Natural killer cell (primary cell): Measurements from ENCODE around the gene PBX2. TPM values are rescaled to one million over a fixed set of nuclear protein-coding genes. Genes with fewer than 3 reads are reported as not detected.

Source experiments
- ATAC-seq, 3 donors: fragments of 150-1000 bp in 2 of 3; fragments of 200-7000 bp in 1 of 3; cut with Tn5 transposase; 1 replicate in 1 of 3; 2 replicates in 2 of 3; pipeline ENCODE4 v1.10.0; 2021; ENCODE audit warnings: mild to moderate bottlenecking in 2 of 3, moderate library complexity in 2 of 3
- DNase-seq, 2 donors: peaks; one replicate each; pipeline versions ENCODE4 v3.0.0 to v3.0.0-alpha.2; 2013 to 2021; ENCODE audit warnings: mixed read lengths in 1 of 2
- H3K27ac ChIP-seq: one replicate; pipeline ENCODE4 v1.5.1; 2013; ENCODE audit warnings: mild to moderate bottlenecking, low read length
- H3K27me3 ChIP-seq: one replicate; pipeline ENCODE4 v1.6.1; 2013; ENCODE audit warnings: low read length; ENCODE audit not compliant: control insufficient read depth, insufficient read depth
- H3K36me3 ChIP-seq: one replicate; pipeline ENCODE4 v1.6.1; 2013; ENCODE audit warnings: low read length; ENCODE audit not compliant: control insufficient read depth, insufficient read depth
- H3K4me1 ChIP-seq: one replicate; pipeline ENCODE4 v1.6.1; 2013; ENCODE audit warnings: low read length; ENCODE audit not compliant: control insufficient read depth, insufficient read depth
- H3K4me3 ChIP-seq: one replicate; pipeline ENCODE4 v1.5.1; 2013; ENCODE audit warnings: low read length
- H3K9me3 ChIP-seq: one replicate; pipeline ENCODE4 v1.6.1; 2013; ENCODE audit warnings: low read length; ENCODE audit not compliant: control insufficient read depth, insufficient read depth
- H3K27ac Mint-ChIP-seq, 2 donors: one replicate each; pipeline ENCODE4 v1.8.0; 2022; ENCODE audit warnings: mild to moderate bottlenecking in 2 of 2, mixed read lengths in 2 of 2, moderate library complexity in 1 of 2
- H3K27me3 Mint-ChIP-seq, 2 donors: one replicate each; pipeline ENCODE4 v1.8.0; 2022; ENCODE audit warnings: low read depth in 2 of 2, mixed read lengths in 2 of 2
- H3K36me3 Mint-ChIP-seq: one replicate; pipeline ENCODE4 v1.8.0; 2022; ENCODE audit warnings: mixed read lengths
- H3K4me1 Mint-ChIP-seq, 2 donors: one replicate each; pipeline ENCODE4 v1.8.0; 2022; ENCODE audit warnings: mixed read lengths in 2 of 2
- H3K4me3 Mint-ChIP-seq: one replicate; pipeline ENCODE4 v1.8.0; 2022; ENCODE audit warnings: mild to moderate bottlenecking, moderate library complexity, mixed read lengths
- H3K9me3 Mint-ChIP-seq, 2 donors: one replicate each; pipeline ENCODE4 v1.8.0; 2022; ENCODE audit warnings: mixed read lengths in 2 of 2
- CTCF ChIP-seq: fragments of 200-600 bp; IDR thresholded peaks from one replicate; pipeline ENCODE4 v1.8.0; 2022; ENCODE audit warnings: antibody characterized with exemption
- WGBS: methylation state at CpG from one replicate; pipeline ENCODE4 v1.1.7; 2013; ENCODE audit warnings: missing lambda C conversion rate; ENCODE audit not compliant: insufficient coverage; 5-methylcytosine and 5-hydroxymethylcytosine counted together
- intact Hi-C: fragments of 100-400 bp; cut with micrococcal nuclease; formaldehyde crosslinking; loops from one replicate; pipeline ENCODE4 v1.14.2; 2022
- total RNA-seq, 4 donors: library from RNA; stranded (reverse); fragments of 120-200 nt in 1 of 4; gene quantifications; one replicate each; pipeline versions ENCODE4 v1.2.3 to v1.2.4, GENCODE V29; 2013 to 2022

Gene PBX2
- total RNA-seq, 3 donors from 2014 or later (not counting 1 experiment from before 2014, with no cell fraction given): 111 to 116 (median 112) TPM

DNA sequence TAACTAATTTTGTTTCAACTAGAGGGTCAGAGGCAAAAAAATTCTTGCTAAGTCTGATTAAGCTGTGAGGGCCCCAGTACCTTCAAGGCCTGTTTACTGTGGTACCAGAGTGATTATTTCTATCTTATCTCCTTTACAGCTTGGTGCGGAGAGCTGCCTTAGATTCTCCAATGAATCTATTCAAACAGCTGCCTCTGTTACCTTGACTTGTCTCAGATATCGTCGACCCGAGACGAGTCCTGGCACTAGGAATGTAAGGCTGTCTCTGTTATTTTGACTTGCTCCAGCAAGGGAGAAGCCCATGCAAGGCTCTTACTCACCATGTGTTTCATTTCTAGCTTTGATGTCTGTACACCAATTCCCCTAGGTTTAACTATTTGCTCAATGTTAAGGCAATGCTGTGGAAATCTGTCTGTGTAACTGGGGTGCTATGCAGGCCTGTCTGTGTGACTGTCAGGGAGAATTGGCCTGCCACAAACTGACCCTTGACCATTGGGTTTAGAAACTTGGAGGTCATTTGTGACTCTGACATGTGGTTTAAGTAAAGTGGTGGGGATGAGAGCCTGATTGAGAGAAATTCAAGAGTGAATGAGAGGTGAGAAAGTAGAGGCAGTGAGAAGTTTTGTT lies 49.5 kb downstream of the PBX2 start:
- Histone ChIP-seq H3K27me3 (no peaks in the 10 kb centered on the region), H3K4me1 (no peaks in the 10 kb centered on the region), H3K36me3 (no peaks in the 10 kb centered on the region), H3K4me3 (no peak overlapping the region), H3K27ac (no peak overlapping the region), H3K9me3 (no peaks in the 10 kb centered on the region)
- intact Hi-C loops: no loop called here
- Mint-ChIP-seq H3K27me3 (peaks cover 9 to 12% of the 10 kb centered on the region in 2 donors), H3K36me3 (no peaks in the 10 kb centered on the region), H3K9me3 (no peaks in the 10 kb centered on the region), H3K4me1 (no peaks in the 10 kb centered on the region), H3K4me3 (no peak overlapping the region), H3K27ac (no peak overlapping the region)
- no peak for DNase-seq
- ATAC-seq: no peak
- 89% methylated on average over 5 of the region's 5 CpGs for WGBS
- no peak for TF ChIP-seq CTCF

DNA sequence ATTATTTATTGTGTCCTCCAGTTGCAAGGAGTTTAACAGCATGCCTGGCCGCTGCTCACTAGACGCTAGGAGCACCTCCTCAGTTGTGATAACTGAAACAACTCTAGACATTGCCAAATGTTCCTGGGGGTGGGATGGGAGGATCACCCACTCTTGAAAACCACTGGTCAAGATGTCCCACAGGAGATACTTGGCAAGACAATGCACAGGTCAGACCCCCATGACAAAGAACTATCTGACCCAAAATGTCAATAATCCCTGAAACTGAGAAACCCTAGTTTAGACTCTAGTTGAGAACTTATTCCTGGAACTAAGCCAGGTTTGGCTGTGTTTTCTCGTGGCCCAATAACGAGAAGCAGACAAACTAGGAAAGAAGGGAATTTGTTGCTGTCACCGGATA lies 50.4 kb downstream of the PBX2 start:
- Mint-ChIP-seq H3K27ac (no peak overlapping the region), H3K36me3 (no peaks in the 10 kb centered on the region), H3K4me3 (no peak overlapping the region), H3K27me3 (peaks cover 14 to 15% of the 10 kb centered on the region in 2 donors), H3K9me3 (no peaks in the 10 kb centered on the region), H3K4me1 (no peaks in the 10 kb centered on the region)
- intact Hi-C loops: no loop called here
- ATAC-seq (no peak), DNase-seq (no peak)
- Histone ChIP-seq H3K4me3 (no peak overlapping the region), H3K27me3 (no peaks in the 10 kb centered on the region), H3K4me1 (no peaks in the 10 kb centered on the region), H3K27ac (no peak overlapping the region), H3K9me3 (no peaks in the 10 kb centered on the region), H3K36me3 (no peaks in the 10 kb centered on the region)
- TF ChIP-seq CTCF: no peak
- WGBS: 91% methylated on average over 5 of the region's 5 CpGs

GRCh38 chr6:32137454-32137853 lies 52.5 kb downstream of the PBX2 start:
- no peaks in the 10 kb centered on the region for H3K4me1 ChIP-seq
- no peak overlapping the region for H3K27ac ChIP-seq
- H3K27me3 Mint-ChIP-seq: peaks cover 14 to 17% of the 10 kb centered on the region in 2 donors
- no peak overlapping the region for H3K4me3 ChIP-seq
- H3K27me3 ChIP-seq: no peaks in the 10 kb centered on the region
- no peaks in the 10 kb centered on the region for H3K9me3 ChIP-seq
- H3K4me3 Mint-ChIP-seq: no peak overlapping the region
- no peaks in the 10 kb centered on the region for H3K36me3 ChIP-seq
- intact Hi-C loops: no loop called here
- H3K4me1 Mint-ChIP-seq: no peaks in the 10 kb centered on the region
- no peaks in the 10 kb centered on the region for H3K36me3 Mint-ChIP-seq
- no peak for TF ChIP-seq CTCF
- no peak overlapping the region for H3K27ac Mint-ChIP-seq
- DNase-seq (no peak), ATAC-seq (no peak)
- no peaks in the 10 kb centered on the region for H3K9me3 Mint-ChIP-seq

Other genes with a start within 250 kb of the PBX2 start
- gene CFB, start 244.1 kb downstream of the PBX2 start, total RNA-seq: under 1 TPM in 1 of 3 donors, not detected in 2; 0.45 TPM
- gene NELFE, start 231.2 kb downstream of the PBX2 start, total RNA-seq: 10 to 100 TPM; 52.6 to 62.3 (median 56.3) TPM
- 100 to 1,000 TPM; 119 to 184 (median 151) TPM for gene SKIC2, start 231.0 kb downstream of the PBX2 start, total RNA-seq
- gene DXO, start 218.1 kb downstream of the PBX2 start, total RNA-seq: 10 to 100 TPM; 37.9 to 54.3 (median 49.0) TPM
- 1 to 10 TPM; 5.0 to 8.2 (median 5.4) TPM for gene C4A, start 208.1 kb downstream of the PBX2 start, total RNA-seq
- 1 to 10 TPM; 4.0 to 5.1 (median 4.6) TPM for gene C4B, start 175.4 kb downstream of the PBX2 start, total RNA-seq
- gene CYP21A2, start 151.8 kb downstream of the PBX2 start, total RNA-seq: under 1 TPM in 2 of 3 donors, not detected in 1; 0.28 to 0.43 TPM
- gene TNXB, start 80.9 kb downstream of the PBX2 start, total RNA-seq: 10 to 100 TPM; 11.7 to 15.2 (median 13.5) TPM
- 100 to 1,000 TPM; 157 to 187 (median 178) TPM for gene ATF6B, start 62.0 kb downstream of the PBX2 start, total RNA-seq
- gene FKBPL, start 59.9 kb downstream of the PBX2 start, total RNA-seq: 1 to 10 TPM; 1.8 to 3.2 (median 2.4) TPM
- gene PRRT1, start 38.3 kb downstream of the PBX2 start, total RNA-seq: under 1 TPM; 0.38 to 0.63 (median 0.54) TPM
- 10 to 100 TPM; 16.3 to 28.3 (median 19.0) TPM for gene PPT2, start 36.1 kb downstream of the PBX2 start, total RNA-seq
- 10 to 100 TPM; 18.2 to 22.9 (median 20.1) TPM for gene EGFL8, start 25.6 kb downstream of the PBX2 start, total RNA-seq
- gene AGPAT1, start 14.1 kb downstream of the PBX2 start, total RNA-seq: 10 to 100 TPM; 29.5 to 31.9 (median 31.2) TPM
- 10 to 100 TPM; 35.1 to 39.2 (median 36.6) TPM for gene RNF5, start 11.8 kb downstream of the PBX2 start, total RNA-seq
- 10 to 100 TPM; 19.0 to 25.1 (median 22.9) TPM for gene AGER, start 5.9 kb downstream of the PBX2 start, total RNA-seq
- gene GPSM3, start 2.4 kb upstream of the PBX2 start, total RNA-seq: 100 to 1,000 TPM; 216 to 240 (median 221) TPM
- gene NOTCH4, start 33.9 kb upstream of the PBX2 start, total RNA-seq: 1 to 10 TPM; 2.6 to 4.8 (median 2.7) TPM
- not detected for gene TSBP1, start 181.7 kb upstream of the PBX2 start, total RNA-seq
- gene BTNL2, start 217.0 kb upstream of the PBX2 start, total RNA-seq: not detected
- gene HLA-DRA, start 249.7 kb upstream of the PBX2 start, total RNA-seq: 100 to 1,000 TPM in 2 of 3 donors, 10 to 100 TPM in 1; 49.9 to 160 (median 123) TPM